IMR-90 (cell line): ENCODE data around the gene TBC1D9B. TPM values are rescaled to one million over a fixed set of nuclear protein-coding genes. Genes with fewer than 3 reads are reported as not detected.

ENCODE experiments used
- ATAC-seq: fragments of 200-7000 bp; cut with Tn5 transposase; 2 replicates; pipeline ENCODE4 v1.9.1; 2020; ENCODE audit warnings: low read depth, mild to moderate bottlenecking, moderate library complexity
- BruUV-seq: library from RNA; stranded (reverse); fragments of 400-500 nt; replicated peaks from 2 replicates; lab custom pipeline; 2021; lab: Mats Ljungman, UMichigan
- CTCF ChIA-PET: fragments of 300-600 bp; formaldehyde crosslinking; extraction: SDS; loops from one replicate; lab custom pipeline; 2021; ENCODE audit warnings: antibody characterized with exemption; lab: Yijun Ruan, JAX
- POLR2A ChIA-PET: fragments of 300-600 bp; sonication (Branson Sonifier 250); formaldehyde crosslinking; loops from one replicate; lab custom pipeline; 2022; ENCODE audit warnings: antibody characterized with exemption; ENCODE audit not compliant: unreplicated experiment; lab: Charles Lee
- DNase-seq: peaks from one replicate; pipeline ENCODE4 v3.0.0; 2013
- H2AFZ ChIP-seq: replicated peaks from 2 replicates; pipeline ENCODE3; 2013; ENCODE audit warnings: low read length, mild to moderate bottlenecking; ENCODE audit not compliant: poor library complexity
- H2AK5ac ChIP-seq: 2 replicates; pipeline ENCODE4 v1.6.1; 2013; ENCODE audit warnings: low read depth, low read length, inconsistent platforms
- H2AK9ac ChIP-seq: replicated peaks from 2 replicates; pipeline ENCODE3; 2013; ENCODE audit warnings: mild to moderate bottlenecking, low read depth, low read length, moderate library complexity; ENCODE audit not compliant: poor library complexity
- H2BK120ac ChIP-seq: 2 replicates; pipeline ENCODE4 v1.6.1; 2013; ENCODE audit warnings: low read depth, low read length, inconsistent platforms
- H2BK15ac ChIP-seq: 3 replicates; pipeline ENCODE4 v1.6.1; 2013; ENCODE audit warnings: low read depth, low read length, inconsistent platforms
- H2BK20ac ChIP-seq: 2 replicates; pipeline ENCODE4 v1.6.1; 2013; ENCODE audit warnings: low read depth, mild to moderate bottlenecking, inconsistent platforms, low read length, moderate library complexity
- H2BK5ac ChIP-seq: 2 replicates; pipeline ENCODE4 v1.6.1; 2013; ENCODE audit warnings: mild to moderate bottlenecking, low read depth, low read length, inconsistent platforms; ENCODE audit not compliant: poor library complexity, severe bottlenecking
- H3K14ac ChIP-seq: replicated peaks from 2 replicates; pipeline ENCODE4 v1.6.1; 2013; ENCODE audit warnings: low read depth, low read length, inconsistent platforms
- H3K18ac ChIP-seq: 2 replicates; pipeline ENCODE4 v1.6.1; 2013; ENCODE audit warnings: low read depth, low read length, control low read depth
- H3K23ac ChIP-seq: 2 replicates; pipeline ENCODE4 v1.6.1; 2013; ENCODE audit warnings: low read depth, low read length, inconsistent platforms
- H3K27ac ChIP-seq: 2 replicates; pipeline ENCODE4 v1.5.1; 2013; ENCODE audit warnings: mild to moderate bottlenecking, control low read depth, low read length; ENCODE audit not compliant: insufficient read depth
- H3K27me3 ChIP-seq: 2 replicates; pipeline ENCODE4 v1.6.1; 2013; ENCODE audit warnings: low read length; ENCODE audit not compliant: control insufficient read depth, insufficient read depth
- H3K36me3 ChIP-seq: 2 replicates; pipeline ENCODE4 v1.6.1; 2013; ENCODE audit warnings: low read length, mixed read lengths; ENCODE audit not compliant: control insufficient read depth, insufficient read depth
- H3K4ac ChIP-seq: 2 replicates; pipeline ENCODE4 v1.6.1; 2013; ENCODE audit warnings: low read depth, low read length, inconsistent platforms
- H3K4me1 ChIP-seq: 2 replicates; pipeline ENCODE4 v1.6.1; 2013; ENCODE audit warnings: low read length, mixed read lengths; ENCODE audit not compliant: control insufficient read depth, insufficient read depth
- H3K4me2 ChIP-seq: 2 replicates; pipeline ENCODE4 v1.6.1; 2013; ENCODE audit warnings: low read depth, mild to moderate bottlenecking, control low read depth, low read length, moderate library complexity
- H3K4me3 ChIP-seq: 2 replicates; pipeline ENCODE4 v1.5.1; 2013; ENCODE audit warnings: low read depth, mild to moderate bottlenecking, control low read depth, low read length, moderate library complexity; ENCODE audit not compliant: insufficient read depth
- H3K56ac ChIP-seq: 2 replicates; pipeline ENCODE4 v1.6.1; 2013; ENCODE audit warnings: low read length, inconsistent platforms; ENCODE audit not compliant: insufficient read depth; ENCODE audit errors: extremely low read depth
- H3K79me1 ChIP-seq, 2 experiments: 2 replicates each; pipeline ENCODE4 v1.6.1; 2013; ENCODE audit warnings: low read length in 2 of 2, inconsistent platforms in 1 of 2, low read depth in 1 of 2
- H3K9ac ChIP-seq: 2 replicates; pipeline ENCODE4 v1.6.1; 2013; ENCODE audit warnings: low read depth, low read length, control low read depth
- H3K9me1 ChIP-seq: 2 replicates; pipeline ENCODE4 v1.6.1; 2013; ENCODE audit warnings: low read length, inconsistent platforms; ENCODE audit not compliant: insufficient read depth
- H3K9me3 ChIP-seq: 2 replicates; pipeline ENCODE4 v1.6.1; 2013; ENCODE audit warnings: low read length; ENCODE audit not compliant: control insufficient read depth, insufficient read depth
- H4K20me1 ChIP-seq: 2 replicates; pipeline ENCODE4 v1.6.1; 2013; ENCODE audit warnings: low read length, inconsistent platforms; ENCODE audit not compliant: insufficient read depth
- H4K5ac ChIP-seq: 2 replicates; pipeline ENCODE4 v1.6.1; 2013; ENCODE audit warnings: mild to moderate bottlenecking, low read depth, low read length, control low read depth
- H4K8ac ChIP-seq, 2 experiments: 2 replicates each; pipeline ENCODE4 v1.6.1; 2013; ENCODE audit warnings: low read depth in 2 of 2, low read length in 2 of 2, control low read depth in 1 of 2, inconsistent platforms in 1 of 2
- H4K91ac ChIP-seq: 2 replicates; pipeline ENCODE4 v1.6.1; 2013; ENCODE audit warnings: low read depth, low read length, inconsistent platforms; ENCODE audit not compliant: insufficient read depth
- BHLHE40 ChIP-seq: fragments of 150-350 bp; IDR thresholded peaks from 2 replicates; pipeline ENCODE4 v1.6.1; 2016; ENCODE audit warnings: mild to moderate bottlenecking, low read depth, low read length
- CEBPB ChIP-seq: IDR thresholded peaks from 2 replicates; pipeline ENCODE4 v1.6.1; 2012; ENCODE audit warnings: low read depth, low read length, improper control_type of control experiment
- CHD1 ChIP-seq: IDR thresholded peaks from 2 replicates; pipeline ENCODE4 v1.6.1; 2012; ENCODE audit warnings: low read depth, low read length, improper control_type of control experiment
- CTCF ChIP-seq: conservative IDR thresholded peaks from 2 replicates; pipeline ENCODE4 v1.5.1; 2012; ENCODE audit warnings: mild to moderate bottlenecking, low read depth, low read length, improper control_type of control experiment
- ELK1 ChIP-seq: fragments of 150-350 bp; IDR thresholded peaks from 2 replicates; pipeline ENCODE4 v1.6.1; 2016; ENCODE audit warnings: low read depth, mild to moderate bottlenecking, low read length, moderate library complexity, borderline replicate concordance
- FOS ChIP-seq: fragments of 150-350 bp; IDR thresholded peaks from 2 replicates; pipeline ENCODE4 v1.6.1; 2016; ENCODE audit warnings: low read depth, low read length
- MAFK ChIP-seq: IDR thresholded peaks from 2 replicates; pipeline ENCODE4 v1.6.1; 2012; ENCODE audit warnings: low read depth, low read length, improper control_type of control experiment
- MAZ ChIP-seq: IDR thresholded peaks from 2 replicates; pipeline ENCODE4 v1.6.1; 2012; ENCODE audit warnings: low read depth, mild to moderate bottlenecking, low read length, improper control_type of control experiment, moderate library complexity, borderline replicate concordance
- MXI1 ChIP-seq: IDR thresholded peaks from 2 replicates; pipeline ENCODE4 v1.6.1; 2012; ENCODE audit warnings: low read depth, mild to moderate bottlenecking, low read length, moderate library complexity, borderline replicate concordance
- NFE2L2 ChIP-seq: fragments of 150-350 bp; IDR thresholded peaks from 2 replicates; pipeline ENCODE4 v1.6.1; 2016; ENCODE audit warnings: low read depth, mild to moderate bottlenecking, low read length
- POLR2A ChIP-seq: IDR thresholded peaks from 2 replicates; pipeline ENCODE4 v1.6.1; 2012; ENCODE audit warnings: mild to moderate bottlenecking, low read depth, low read length
- RAD21 ChIP-seq: IDR thresholded peaks from 2 replicates; pipeline ENCODE4 v1.6.1; 2012; ENCODE audit warnings: low read length, improper control_type of control experiment
- RCOR1 ChIP-seq: IDR thresholded peaks from 2 replicates; pipeline ENCODE4 v1.6.1; 2012; ENCODE audit warnings: mild to moderate bottlenecking, low read length, improper control_type of control experiment; ENCODE audit not compliant: insufficient replicate concordance
- RFX5 ChIP-seq: IDR thresholded peaks from 2 replicates; pipeline ENCODE4 v1.8.0; 2012; ENCODE audit warnings: low read depth, mild to moderate bottlenecking, low read length, moderate library complexity
- SMC3 ChIP-seq: fragments of 150-350 bp; IDR thresholded peaks from 2 replicates; pipeline ENCODE4 v1.6.1; 2016; ENCODE audit warnings: low read depth, mild to moderate bottlenecking, antibody characterized with exemption, low read length, moderate library complexity
- USF2 ChIP-seq: fragments of 150-350 bp; IDR thresholded peaks from 2 replicates; pipeline ENCODE4 v1.6.1; 2017; ENCODE audit warnings: mild to moderate bottlenecking, antibody characterized with exemption, low read length, low read depth
- WGBS, 2 experiments: methylation state at CpG; one replicate each; pipeline versions ENCODE4 v1.1.5 to v1.1.7; 2013; ENCODE audit warnings: missing lambda C conversion rate in 2 of 2; ENCODE audit not compliant: insufficient read length in 1 of 2; ENCODE audit errors: extremely low coverage in 2 of 2; 5-methylcytosine and 5-hydroxymethylcytosine counted together
- dilution Hi-C: fragments of 300-500 bp; cut with HindIII; formaldehyde crosslinking; loops from one replicate; pipeline ENCODE4 v1.14.3; 2018; ENCODE audit warnings: low sequenced_read_pairs; ENCODE audit not compliant: unreplicated experiment
- in situ Hi-C: fragments of 300-500 bp; cut with MboI; formaldehyde crosslinking; loops from 3 replicates; pipeline ENCODE4 v1.14.3; 2019; ENCODE audit warnings: low sequenced_read_pairs, inconsistent platforms, mixed read lengths
- intact Hi-C: fragments of 100-400 bp; cut with micrococcal nuclease; formaldehyde crosslinking; loops from 2 replicates; pipeline ENCODE4 v1.10.0; 2022
- polyA plus RNA-seq, 3 experiments: library from polyadenylated mRNA; depleted of rRNA; stranded (reverse); fragments of >200 nt; gene quantifications; 2 replicates each; pipeline ENCODE4 v1.2.3, GENCODE V29; 2012; ENCODE audit warnings: low replicate concordance in 1 of 3
- total RNA-seq: library from RNA; depleted of rRNA; stranded (reverse); fragments of >200 nt; gene quantifications from 2 replicates; pipeline ENCODE4 v1.2.3, GENCODE V29; 2012

The TBC1D9B gene
- total and polyA plus RNA-seq, 2 of the 4 experiments (the other 2 are of a cell fraction) = 58.6 to 78.1 TPM

- Histone ChIP-seq H2BK15ac (no peak overlapping the region), H2AK5ac (no peak overlapping the region), H4K91ac (no peak overlapping the region), H2AK9ac (no peak overlapping the region), H3K9me1 (peaks cover 5% of the 10 kb centered on the region), H3K18ac (no peak overlapping the region), H2BK5ac (no peak overlapping the region), H3K4me2 (no peak overlapping the region), H3K27me3 (no peaks in the 10 kb centered on the region; the same call in 1 of the 2 replicates), H3K79me1 (no peaks in the 10 kb centered on the region), H3K4ac (no peak overlapping the region), H4K5ac (no peak overlapping the region), H3K14ac (no peak overlapping the region), H3K27ac (no peak overlapping the region), H3K4me1 (peaks cover 7% of the 10 kb centered on the region), H2BK120ac (no peak overlapping the region), H3K23ac (no peak overlapping the region), H3K56ac (no peak overlapping the region), H3K9me3 (no peaks in the 10 kb centered on the region), H3K36me3 (no peaks in the 10 kb centered on the region), H4K8ac (no peak overlapping the region), H2AFZ (no peak overlapping the region), H3K9ac (no peak overlapping the region), H3K4me3 (no peak overlapping the region), H2BK20ac (no peak overlapping the region), H4K20me1 (no peaks in the 10 kb centered on the region)
- no peak for DNase-seq
- POLR2A ChIA-PET = interaction anchor here (0.5 kb wide), 1 partner anchor 568 kb away, joined by 9 read pairs; the partner anchor contains the start of gene ADAMTS2
- CTCF ChIA-PET = no interaction called here
- WGBS, 2 experiments = 87% methylated on average over 3 of the region's 19 CpGs; no CpG with 5 or more reads in 1 of the 2 experiments
- intact Hi-C loops (no loop called here), dilution Hi-C loops (no loop called here), in situ Hi-C loops (no loop called here)
- no TSS peak for BruUV-seq
- ATAC-seq = no peak
- TF ChIP-seq RFX5 = no peak
- no peak for TF ChIP-seq POLR2A
- no peak for TF ChIP-seq CTCF
- no peak for TF ChIP-seq NFE2L2
- no peak for TF ChIP-seq ELK1
- TF ChIP-seq MAZ = no peak
- no peak for TF ChIP-seq CHD1
- TF ChIP-seq RAD21 = no peak
- no peak for TF ChIP-seq RCOR1
- no peak for TF ChIP-seq USF2
- TF ChIP-seq BHLHE40 = no peak
- no peak for TF ChIP-seq SMC3
- TF ChIP-seq MXI1 = no peak
- no peak for TF ChIP-seq FOS
- no peak for TF ChIP-seq CEBPB
- TF ChIP-seq MAFK = no peak
Observed at GRCh38 chr5:179912951-179913350, 5.3 kb upstream of the TBC1D9B start.
